GM12874 (cell line): ENCODE measurements around the gene GNRHR.

ENCODE experiments used
- TF ChIP-seq, protein P1 (sequence below): IDR thresholded peaks from 2 replicates; pipeline ENCODE4 v1.5.1; 2011; ENCODE audit warnings: low read depth, mild to moderate bottlenecking, control low read depth, low read length, moderate library complexity; ENCODE audit not compliant: insufficient read depth

GNRHR gene

DNA sequence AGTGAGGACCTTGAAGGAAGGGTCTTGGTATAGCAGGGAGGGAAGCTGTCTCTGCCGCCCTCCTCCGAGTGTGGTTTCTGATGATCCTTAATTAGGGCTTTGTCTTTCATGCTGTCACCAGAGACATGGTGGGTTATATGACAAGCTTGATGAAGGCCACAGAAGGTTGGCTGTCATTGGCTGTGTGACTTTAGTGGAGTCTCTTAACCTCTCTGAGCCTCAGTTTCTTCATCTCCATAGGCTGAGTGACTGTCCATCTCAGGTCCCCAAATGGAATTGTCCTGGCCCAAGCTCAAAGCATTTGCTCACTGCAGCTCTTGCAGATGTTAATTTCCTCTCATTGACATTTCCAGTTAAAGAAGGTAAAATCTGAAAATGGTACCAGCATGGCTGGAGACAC is 36.6 kb downstream of the GNRHR start:
- TF ChIP-seq, protein P1, sequence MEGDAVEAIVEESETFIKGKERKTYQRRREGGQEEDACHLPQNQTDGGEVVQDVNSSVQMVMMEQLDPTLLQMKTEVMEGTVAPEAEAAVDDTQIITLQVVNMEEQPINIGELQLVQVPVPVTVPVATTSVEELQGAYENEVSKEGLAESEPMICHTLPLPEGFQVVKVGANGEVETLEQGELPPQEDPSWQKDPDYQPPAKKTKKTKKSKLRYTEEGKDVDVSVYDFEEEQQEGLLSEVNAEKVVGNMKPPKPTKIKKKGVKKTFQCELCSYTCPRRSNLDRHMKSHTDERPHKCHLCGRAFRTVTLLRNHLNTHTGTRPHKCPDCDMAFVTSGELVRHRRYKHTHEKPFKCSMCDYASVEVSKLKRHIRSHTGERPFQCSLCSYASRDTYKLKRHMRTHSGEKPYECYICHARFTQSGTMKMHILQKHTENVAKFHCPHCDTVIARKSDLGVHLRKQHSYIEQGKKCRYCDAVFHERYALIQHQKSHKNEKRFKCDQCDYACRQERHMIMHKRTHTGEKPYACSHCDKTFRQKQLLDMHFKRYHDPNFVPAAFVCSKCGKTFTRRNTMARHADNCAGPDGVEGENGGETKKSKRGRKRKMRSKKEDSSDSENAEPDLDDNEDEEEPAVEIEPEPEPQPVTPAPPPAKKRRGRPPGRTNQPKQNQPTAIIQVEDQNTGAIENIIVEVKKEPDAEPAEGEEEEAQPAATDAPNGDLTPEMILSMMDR = no peak

DNA sequence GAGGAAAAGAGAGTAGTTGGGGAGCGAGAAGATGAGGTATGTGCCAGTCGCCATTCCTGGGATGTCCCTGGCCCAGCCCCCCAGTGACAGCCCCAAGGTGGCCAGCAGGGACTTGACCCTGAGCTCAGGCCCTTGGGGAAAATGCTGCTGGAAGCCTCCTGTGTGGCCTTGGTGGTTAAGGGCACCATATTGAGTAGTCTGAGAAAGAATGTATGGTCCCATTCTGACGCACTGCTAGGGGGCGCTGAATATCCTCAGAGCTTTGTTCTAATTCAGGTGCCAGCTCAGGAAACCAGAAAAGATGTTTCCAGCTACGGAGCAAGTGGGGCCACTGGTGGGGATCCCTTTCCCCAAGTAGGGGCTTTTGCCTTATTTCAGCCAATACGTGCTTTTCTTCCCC is 39.2 kb downstream of the GNRHR start:
- TF ChIP-seq, protein P1 = no peak

DNA sequence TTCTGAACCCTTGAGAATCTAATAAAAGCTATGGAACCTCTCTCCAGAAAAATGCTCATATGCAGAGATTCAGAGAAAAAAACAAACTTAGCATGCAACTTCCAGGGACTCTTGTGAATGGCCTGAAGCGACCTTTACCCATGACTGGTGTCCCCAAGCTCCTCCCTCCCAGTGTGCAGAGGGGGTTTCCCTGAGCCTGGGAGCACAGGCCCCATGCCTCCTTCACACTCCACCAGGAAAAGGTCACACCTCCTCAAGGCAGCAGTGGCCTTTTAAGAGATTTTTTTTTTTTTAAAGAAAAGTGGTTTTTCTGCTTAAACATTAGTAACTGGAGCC is 40.0 kb downstream of the GNRHR start:
- TF ChIP-seq, protein P1 = no peak

DNA sequence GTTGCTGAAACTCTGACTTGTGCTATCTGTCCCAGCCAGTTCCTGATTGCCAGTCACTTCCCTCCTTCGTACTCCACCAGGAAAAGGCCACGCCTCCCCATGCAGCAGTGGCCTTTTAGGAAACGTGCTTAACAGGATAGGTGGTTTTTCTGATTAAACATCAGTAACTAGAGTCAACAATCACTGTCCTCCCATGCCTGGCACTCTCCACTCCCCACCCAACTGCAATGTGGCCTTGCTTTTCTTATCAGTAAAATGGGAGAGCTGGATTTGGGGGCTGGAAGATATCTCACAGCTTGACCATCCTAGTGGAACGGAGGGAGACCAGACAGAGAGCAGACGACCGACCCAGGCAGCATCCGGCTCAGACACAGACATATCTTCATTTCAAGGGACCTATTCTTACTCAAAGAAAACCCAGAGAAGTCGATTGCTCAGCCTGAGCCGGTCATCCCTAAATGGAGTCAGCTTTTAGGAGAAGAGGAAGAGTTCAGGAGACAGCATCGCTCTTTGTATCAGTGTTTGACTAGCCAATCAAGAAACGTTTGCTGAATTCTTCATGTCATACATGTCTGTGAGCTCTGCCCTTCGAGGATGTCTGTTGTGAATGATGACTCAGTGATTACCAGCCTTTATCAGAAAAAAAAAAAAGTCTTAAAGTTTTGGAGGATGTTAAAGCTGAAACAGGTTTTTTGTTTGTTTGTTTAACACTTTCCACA is 40.5 kb downstream of the GNRHR start:
- TF ChIP-seq, protein P1 = no peak

DNA sequence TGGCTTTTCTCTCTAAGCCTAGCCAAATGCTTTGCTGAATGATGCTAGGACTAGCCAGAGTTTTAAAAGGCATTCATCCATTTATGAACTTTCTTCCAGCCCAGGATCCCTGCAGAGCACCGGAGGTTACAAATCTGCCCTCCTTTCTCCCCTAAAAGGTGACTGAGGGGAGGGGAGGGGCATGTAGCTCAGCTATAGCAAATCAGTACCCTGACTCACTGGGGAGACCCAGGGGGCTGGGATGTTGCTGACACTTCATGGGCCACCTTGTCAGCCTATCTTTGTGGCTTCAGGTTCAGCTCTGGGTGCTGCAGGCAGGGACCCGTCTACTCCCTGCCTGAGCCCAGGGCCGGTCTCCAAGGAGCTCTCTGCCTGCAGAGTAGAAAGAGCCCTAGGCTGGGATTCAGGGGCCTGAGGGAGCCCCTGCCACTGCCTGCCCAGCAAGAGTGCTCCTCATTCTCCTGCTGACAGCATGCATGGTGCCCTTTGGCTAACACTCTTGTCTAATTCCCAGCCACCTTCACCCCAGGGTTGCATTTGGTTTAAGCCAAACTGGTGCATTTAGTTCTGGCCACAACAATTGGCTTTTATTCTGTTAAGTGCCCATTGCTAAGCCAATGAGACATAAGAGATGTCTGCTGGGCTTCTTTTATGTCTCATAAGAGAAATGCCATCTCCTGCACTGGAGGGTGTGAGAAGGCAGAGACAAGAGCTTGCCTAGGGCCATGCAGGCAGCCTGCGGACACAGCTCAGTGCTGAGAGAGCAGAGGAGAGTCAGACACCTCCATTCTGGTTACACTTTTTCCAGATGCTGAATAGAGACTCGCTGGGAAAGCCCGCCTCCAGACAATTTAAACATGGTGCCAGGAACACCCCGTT is 41.3 kb downstream of the GNRHR start:
- TF ChIP-seq, protein P1 = no peak

DNA sequence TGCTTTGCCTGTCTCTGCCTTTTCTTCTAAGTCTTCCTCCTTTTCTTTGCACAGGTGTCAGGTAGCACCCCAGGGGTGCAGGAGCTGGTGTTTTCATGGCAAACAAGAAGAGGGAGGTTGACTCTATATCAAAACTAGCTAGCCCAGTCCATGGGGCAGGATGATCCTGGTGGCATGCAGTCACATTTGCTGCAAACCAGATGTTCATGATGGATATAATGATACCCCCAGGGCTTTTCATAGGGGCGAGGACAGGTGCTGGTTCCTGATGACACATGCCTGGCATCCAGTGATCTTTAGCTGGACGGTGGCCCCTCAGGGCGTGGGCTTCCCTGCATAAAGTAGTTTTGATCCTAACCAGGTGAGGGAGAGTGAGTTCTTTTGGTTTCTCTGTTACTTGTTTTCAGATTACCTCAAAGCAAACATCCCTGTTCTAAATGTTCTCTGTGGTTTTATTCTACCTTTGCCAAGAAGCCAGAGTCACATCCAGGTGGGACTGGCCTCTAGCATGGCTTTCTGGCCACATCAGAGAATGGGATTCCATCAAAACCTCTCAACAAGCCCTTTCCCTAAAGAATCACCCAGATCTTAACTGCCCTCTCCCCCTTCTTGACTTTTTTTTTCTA is 42.1 kb downstream of the GNRHR start:
- TF ChIP-seq, protein P1 = no peak

DNA sequence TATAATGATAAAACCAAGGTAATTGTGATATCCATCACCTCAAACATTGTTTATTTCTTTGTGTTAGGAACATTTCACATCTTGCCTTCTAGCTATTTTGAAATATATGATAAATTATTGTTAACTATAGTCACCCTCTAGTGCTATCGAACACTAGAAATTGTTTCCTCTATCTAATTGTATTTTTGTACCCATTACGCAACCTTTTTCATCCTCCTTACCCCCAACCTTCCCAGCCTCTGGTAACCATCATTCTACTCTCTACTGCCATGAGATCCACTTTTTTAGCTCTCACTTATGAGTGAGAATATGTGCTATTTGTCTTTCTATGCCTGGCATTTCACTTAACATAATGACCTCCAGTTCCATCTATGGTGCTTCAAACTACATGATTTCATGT is 49.3 kb downstream of the GNRHR start:
- TF ChIP-seq, protein P1 = no peak
